PC-3 (cell line): Measurements from ENCODE around the gene GCDH. TPM values are rescaled to one million over a fixed set of nuclear protein-coding genes. Genes with fewer than 3 reads are reported as not detected.
A peak's percentile ranks its signal among the peaks of the same experiment; 100 is the strongest.

ENCODE experiments used
- ATAC-seq: fragments of 200-7000 bp; cut with Tn5 transposase; 2 replicates; pipeline ENCODE4 v1.9.1; 2020; ENCODE audit warnings: mild to moderate bottlenecking, moderate library complexity
- BruUV-seq: library from RNA; stranded (reverse); fragments of 400-500 nt; replicated peaks from 2 replicates; lab custom pipeline; 2021; lab: Mats Ljungman, UMichigan
- CTCF ChIA-PET: fragments of 300-600 bp; sonication (Branson Sonifier 250); formaldehyde crosslinking; loops from one replicate; lab custom pipeline; 2022; ENCODE audit warnings: antibody characterized with exemption; lab: Charles Lee
- POLR2A ChIA-PET: fragments of 300-600 bp; sonication (Branson Sonifier 250); formaldehyde crosslinking; loops from one replicate; lab custom pipeline; 2022; ENCODE audit warnings: antibody characterized with exemption; ENCODE audit not compliant: unreplicated experiment; lab: Charles Lee
- DNase-seq: peaks from one replicate; pipeline ENCODE4 v3.0.0-alpha.2; 2015
- H2AFZ ChIP-seq: fragments of 300-600 bp; sonication (generic); 2 replicates; pipeline ENCODE4 v1.6.0; 2016; ENCODE audit warnings: antibody characterized with exemption, low read length
- H3F3A ChIP-seq: fragments of 300-600 bp; sonication (generic); one replicate; pipeline ENCODE4 v1.6.0; 2017; ENCODE audit warnings: antibody characterized with exemption, low read length, control low read depth, mild to moderate bottlenecking; ENCODE audit not compliant: unreplicated experiment
- H3K27ac ChIP-seq: fragments of 300-600 bp; sonication (generic); 2 replicates; pipeline ENCODE4 v1.5.1; 2016; ENCODE audit warnings: mild to moderate bottlenecking, low read length
- H3K27me3 ChIP-seq: fragments of 300-600 bp; sonication (generic); 2 replicates; pipeline ENCODE4 v1.6.1; 2016; ENCODE audit warnings: low read length, mixed read lengths
- H3K36me3 ChIP-seq: fragments of 300-600 bp; sonication (generic); 2 replicates; pipeline ENCODE4 v1.6.1; 2016; ENCODE audit warnings: low read depth, mixed run types, low read length, mixed read lengths
- H3K4me1 ChIP-seq: fragments of 300-600 bp; sonication (generic); 2 replicates; pipeline ENCODE4 v1.5.1; 2016; ENCODE audit warnings: low read length; ENCODE audit not compliant: insufficient read depth
- H3K4me2 ChIP-seq: fragments of 300-600 bp; sonication (generic); 2 replicates; pipeline ENCODE4 v1.6.0; 2016; ENCODE audit warnings: low read length
- H3K4me3 ChIP-seq: fragments of 300-600 bp; sonication (generic); 2 replicates; pipeline ENCODE4 v1.5.1; 2016; ENCODE audit warnings: mild to moderate bottlenecking, low read length, mixed read lengths
- H3K79me2 ChIP-seq: fragments of 300-600 bp; sonication (generic); 2 replicates; pipeline ENCODE4 v1.6.1; 2017; ENCODE audit warnings: low read length, mixed read lengths
- H3K9ac ChIP-seq: fragments of 300-600 bp; sonication (generic); 2 replicates; pipeline ENCODE4 v1.6.0; 2016; ENCODE audit warnings: mild to moderate bottlenecking, low read length
- H3K9me2 ChIP-seq: fragments of 300-600 bp; sonication (generic); replicated peaks from 2 replicates; pipeline ENCODE4 v1.6.1; 2016; ENCODE audit warnings: mixed run types, low read length, mixed read lengths
- H3K9me3 ChIP-seq: fragments of 300-600 bp; sonication (generic); 2 replicates; pipeline ENCODE4 v1.6.1; 2016; ENCODE audit warnings: low read length, mixed read lengths
- H4K20me1 ChIP-seq: fragments of 300-600 bp; sonication (generic); 2 replicates; pipeline ENCODE4 v1.6.1; 2016; ENCODE audit warnings: low read length, mixed read lengths
- CTCF ChIP-seq: fragments of 300-600 bp; sonication (generic); conservative IDR thresholded peaks from 2 replicates; pipeline ENCODE4 v1.5.1; 2017; ENCODE audit warnings: antibody characterized with exemption, low read depth, mild to moderate bottlenecking, low read length
- EZH2 ChIP-seq: fragments of 300-600 bp; sonication (generic); IDR thresholded peaks from one replicate; pipeline ENCODE4 v1.6.1; 2017; ENCODE audit warnings: antibody characterized with exemption, mild to moderate bottlenecking, low read length; ENCODE audit not compliant: unreplicated experiment
- EZH2phosphoT487 ChIP-seq: fragments of 300-600 bp; sonication (generic); IDR thresholded peaks from 2 replicates; pipeline ENCODE4 v1.6.1; 2018; ENCODE audit warnings: mild to moderate bottlenecking, antibody characterized with exemption, low read length, borderline replicate concordance
- intact Hi-C: fragments of 100-400 bp; cut with micrococcal nuclease; formaldehyde crosslinking; loops from 2 replicates; pipeline ENCODE4 v1.9.0; 2023
- total RNA-seq: library from RNA; depleted of rRNA; stranded (reverse); fragments of >200 nt; gene quantifications from 2 replicates; pipeline ENCODE4 v1.2.3, GENCODE V29; 2014

Gene GCDH
- total RNA-seq, 1 experiment from 2014 or later, result 37.4 TPM

- Histone ChIP-seq H3K79me2 (no peaks in the 10 kb centered on the region), H3K27ac (no peak overlapping the region), H2AFZ (no peak overlapping the region), H3K36me3 (no peaks in the 10 kb centered on the region), H3K9ac (no peak overlapping the region), H3K9me3 (no peaks in the 10 kb centered on the region), H3K9me2 (no peaks in the 10 kb centered on the region), H3K4me1 (peaks cover 3% of the 10 kb centered on the region; the same call in 1 of the 2 replicates), H3K4me3 (no peak overlapping the region), H3F3A (no peaks in the 10 kb centered on the region), H3K4me2 (no peak overlapping the region), H4K20me1 (no peaks in the 10 kb centered on the region), H3K27me3 (no peaks in the 10 kb centered on the region)
- ChIA-PET CTCF (no interaction called here), POLR2A (no interaction called here)
- DNase-seq (peak; percentile 36), ATAC-seq (no peak)
- no peak for TF ChIP-seq EZH2
- no peak for TF ChIP-seq CTCF
- TF ChIP-seq EZH2phosphoT487, result no peak
- no TSS peak for BruUV-seq
- intact Hi-C loops, result no loop called here
Observed at GRCh38 chr19:12868540-12869112, 22.3 kb upstream of the GCDH start.

GRCh38 chr19:12871681-12872080 is 19.3 kb upstream of the GCDH start:
- CTCF ChIA-PET, result interaction anchor here (0.6 kb wide), 2 partner anchors 9 to 19 kb away, joined by 3 to 5 read pairs; partner anchors contain the start of gene GCDH
- BruUV-seq, result no TSS peak
- Histone ChIP-seq H3K27me3 (no peaks in the 10 kb centered on the region), H3K79me2 (no peaks in the 10 kb centered on the region), H3K9ac (no peak overlapping the region), H3K4me3 (no peak overlapping the region), H3K9me3 (no peaks in the 10 kb centered on the region), H3K36me3 (no peaks in the 10 kb centered on the region), H3K4me1 (peaks cover 6% of the 10 kb centered on the region; the same call in 1 of the 2 replicates), H3K9me2 (no peaks in the 10 kb centered on the region), H3F3A (no peaks in the 10 kb centered on the region), H2AFZ (no peak overlapping the region), H4K20me1 (no peaks in the 10 kb centered on the region), H3K27ac (no peak overlapping the region), H3K4me2 (no peak overlapping the region)
- intact Hi-C loops, result no loop called here
- POLR2A ChIA-PET, result interaction anchor here (0.6 kb wide), 1 partner anchor 79 kb away, joined by 7 read pairs; no protein-coding TSS in a partner anchor
- TF ChIP-seq EZH2phosphoT487 (no peak), CTCF (no peak), EZH2 (no peak)
- no peak for DNase-seq
- no peak for ATAC-seq

- no peak for TF ChIP-seq CTCF
- TF ChIP-seq EZH2phosphoT487, result no peak
- no peak for TF ChIP-seq EZH2
- H3F3A ChIP-seq, result no peaks in the 10 kb centered on the region
- DNase-seq, result peak; percentile 25
- H3K9me2 ChIP-seq, result no peaks in the 10 kb centered on the region
- no peaks in the 10 kb centered on the region for H4K20me1 ChIP-seq
- ATAC-seq, result no peak; the same call in 1 of the 2 replicates
- CTCF ChIA-PET, result interaction anchor here (0.6 to 0.7 kb wide), 5 partner anchors 9 to 1975 kb away, joined by 3 to 8 read pairs (median 5); partner anchors contain the start of genes GCDH and MAST1
- H3K27me3 ChIP-seq, result no peaks in the 10 kb centered on the region
- H3K4me1 ChIP-seq, result peaks cover 6% of the 10 kb centered on the region; the same call in 1 of the 2 replicates
- intact Hi-C loops, result no loop called here
- no peaks in the 10 kb centered on the region for H3K79me2 ChIP-seq
- no peak overlapping the region for H2AFZ ChIP-seq
- H3K9ac ChIP-seq, result no peak overlapping the region
- BruUV-seq, result no TSS peak
- POLR2A ChIA-PET, result no interaction called here
- no peak overlapping the region for H3K4me3 ChIP-seq
- no peaks in the 10 kb centered on the region for H3K9me3 ChIP-seq
- H3K27ac ChIP-seq, result no peak overlapping the region
- no peaks in the 10 kb centered on the region for H3K36me3 ChIP-seq
- no peak overlapping the region for H3K4me2 ChIP-seq
Observed at GRCh38 chr19:12872255-12872654, 18.7 kb upstream of the GCDH start.
